ENCODE results near the gene CHD6.

- TF ChIP-seq CTCF (IDR thresholded peaks at IDR 0.05): no peak
- no peak for TF ChIP-seq POLR2A (IDR thresholded peaks at IDR 0.05)
Measured at GRCh38 chr20:41360831-41361756, 257.1 kb downstream of the CHD6 start.

All from uterus (tissue), 2 donors.